ENCODE results near the gene KCTD11.

Gene KCTD11

GRCh38 chr17:7340179-7340578 lies 11.8 kb upstream of the KCTD11 start:
- Histone ChIP-seq H3K27ac (ENCODE audit: insufficient read depth in 1 of 2, low read depth in 1 of 2, low read length in 2 of 2, poor library complexity in 1 of 2, severe bottlenecking in 2 of 2) (no peak overlapping the region), H3K27me3 (replicated peaks in 2 of 5; ENCODE audit: control insufficient read depth in 4 of 5, insufficient read depth in 5 of 5, low read length in 4 of 5) (no peaks in the 10 kb centered on the region), H3K36me3 (ENCODE audit: control insufficient read depth in 4 of 4, insufficient read depth in 4 of 4, low read length in 3 of 4) (peaks cover 5 to 57% (median 42%) of the 10 kb centered on the region in 4 experiments), H3K9me3 (ENCODE audit: control extremely low read depth in 1 of 5, control insufficient read depth in 4 of 5, insufficient read depth in 2 of 5, low read depth in 1 of 5, low read length in 4 of 5) (no peaks in the 10 kb centered on the region), H3K4me3 (ENCODE audit: control insufficient read depth in 1 of 7, extremely low read depth in 1 of 7, insufficient read depth in 4 of 7, low read depth in 2 of 7, low read length in 6 of 7) (no peak overlapping the region), H3K4me1 (ENCODE audit: control extremely low read depth in 1 of 4, control insufficient read depth in 4 of 4, insufficient read depth in 4 of 4, low read length in 3 of 4) (peaks cover 9 to 32% (median 29%) of the 10 kb centered on the region in 4 experiments)
- ChIA-PET CTCF (interaction anchor here (1.2 to 18.5 kb wide), 4 partner anchors 9 to 49 kb away, joined by 3 to 314 read pairs (median 24); partner anchors contain the start of gene NEURL4), POLR2A (no interaction called here)
- no peak for DNase-seq
- WGBS (ENCODE audit: insufficient coverage), result 100% methylated on average over 1 of the region's 2 CpGs

DNA sequence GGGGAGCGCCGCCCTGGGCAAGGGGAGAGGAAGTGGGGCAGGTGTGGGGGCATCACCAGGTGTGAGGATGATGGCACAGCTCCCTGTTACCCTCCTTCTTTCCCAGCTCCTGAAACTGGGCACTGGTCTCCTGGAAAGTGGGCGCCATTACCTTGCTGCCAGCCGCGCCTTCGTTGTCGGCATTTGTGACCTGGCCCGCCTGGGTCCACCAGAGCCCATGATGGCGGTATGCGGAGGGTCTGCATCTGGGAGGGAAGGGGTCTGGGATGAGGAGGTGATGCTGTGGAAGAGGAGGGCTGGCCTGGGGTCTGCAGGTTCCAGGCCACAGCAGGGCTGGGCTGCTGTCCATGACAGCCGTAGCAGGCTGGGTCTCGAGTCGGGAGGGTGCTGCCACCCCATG lies 10.1 kb upstream of the KCTD11 start:
- H3K4me3 ChIP-seq (ENCODE audit: control insufficient read depth in 1 of 7, extremely low read depth in 1 of 7, insufficient read depth in 4 of 7, low read depth in 2 of 7, low read length in 6 of 7), result no peak overlapping the region
- H3K9me3 ChIP-seq (ENCODE audit: control extremely low read depth in 1 of 5, control insufficient read depth in 4 of 5, insufficient read depth in 2 of 5, low read depth in 1 of 5, low read length in 4 of 5), result no peaks in the 10 kb centered on the region
- no peak overlapping the region for H3K27ac ChIP-seq (ENCODE audit: insufficient read depth in 1 of 2, low read depth in 1 of 2, low read length in 2 of 2, poor library complexity in 1 of 2, severe bottlenecking in 2 of 2)
- peaks cover 5 to 16% (median 13%) of the 10 kb centered on the region in 4 experiments for H3K4me1 ChIP-seq (ENCODE audit: control extremely low read depth in 1 of 4, control insufficient read depth in 4 of 4, insufficient read depth in 4 of 4, low read length in 3 of 4)
- no peak for DNase-seq
- ChIA-PET CTCF (interaction anchor here (18.5 kb wide), 1 partner anchor 16 kb away, joined by 314 read pairs; the partner anchor contains the start of gene NEURL4), POLR2A (no interaction called here)
- H3K27me3 ChIP-seq (replicated peaks in 2 of 5; ENCODE audit: control insufficient read depth in 4 of 5, insufficient read depth in 5 of 5, low read length in 4 of 5), result no peaks in the 10 kb centered on the region
- WGBS (ENCODE audit: insufficient coverage), result 100% methylated on average over 5 of the region's 13 CpGs
- H3K36me3 ChIP-seq (ENCODE audit: control insufficient read depth in 4 of 4, insufficient read depth in 4 of 4, low read length in 3 of 4), result peaks cover 11 to 73% (median 51%) of the 10 kb centered on the region in 4 experiments

GRCh38 chr17:7343250-7343649 lies 8.7 kb upstream of the KCTD11 start:
- no peaks in the 10 kb centered on the region for H3K27me3 ChIP-seq (replicated peaks in 2 of 5; ENCODE audit: control insufficient read depth in 4 of 5, insufficient read depth in 5 of 5, low read length in 4 of 5)
- H3K4me3 ChIP-seq (ENCODE audit: control insufficient read depth in 1 of 7, extremely low read depth in 1 of 7, insufficient read depth in 4 of 7, low read depth in 2 of 7, low read length in 6 of 7), result no peak overlapping the region
- ChIA-PET CTCF (interaction anchor here (1.2 to 18.5 kb wide), 4 partner anchors 9 to 83 kb away, joined by 3 to 314 read pairs (median 6); partner anchors contain the start of gene NEURL4), POLR2A (interaction anchor here (0.7 kb wide), 1 partner anchor 498 kb away, joined by 3 read pairs; no protein-coding TSS in a partner anchor)
- peaks cover 14 to 83% (median 61%) of the 10 kb centered on the region in 4 experiments for H3K36me3 ChIP-seq (ENCODE audit: control insufficient read depth in 4 of 4, insufficient read depth in 4 of 4, low read length in 3 of 4)
- WGBS (ENCODE audit: insufficient coverage), result 90% methylated on average over 9 of the region's 15 CpGs
- H3K4me1 ChIP-seq (ENCODE audit: control extremely low read depth in 1 of 4, control insufficient read depth in 4 of 4, insufficient read depth in 4 of 4, low read length in 3 of 4), result peaks cover 0 to 2% (median under 1%) of the 10 kb centered on the region in 4 experiments
- no peak overlapping the region for H3K27ac ChIP-seq (ENCODE audit: insufficient read depth in 1 of 2, low read depth in 1 of 2, low read length in 2 of 2, poor library complexity in 1 of 2, severe bottlenecking in 2 of 2)
- no peaks in the 10 kb centered on the region for H3K9me3 ChIP-seq (ENCODE audit: control extremely low read depth in 1 of 5, control insufficient read depth in 4 of 5, insufficient read depth in 2 of 5, low read depth in 1 of 5, low read length in 4 of 5)
- DNase-seq, result no peak

DNA sequence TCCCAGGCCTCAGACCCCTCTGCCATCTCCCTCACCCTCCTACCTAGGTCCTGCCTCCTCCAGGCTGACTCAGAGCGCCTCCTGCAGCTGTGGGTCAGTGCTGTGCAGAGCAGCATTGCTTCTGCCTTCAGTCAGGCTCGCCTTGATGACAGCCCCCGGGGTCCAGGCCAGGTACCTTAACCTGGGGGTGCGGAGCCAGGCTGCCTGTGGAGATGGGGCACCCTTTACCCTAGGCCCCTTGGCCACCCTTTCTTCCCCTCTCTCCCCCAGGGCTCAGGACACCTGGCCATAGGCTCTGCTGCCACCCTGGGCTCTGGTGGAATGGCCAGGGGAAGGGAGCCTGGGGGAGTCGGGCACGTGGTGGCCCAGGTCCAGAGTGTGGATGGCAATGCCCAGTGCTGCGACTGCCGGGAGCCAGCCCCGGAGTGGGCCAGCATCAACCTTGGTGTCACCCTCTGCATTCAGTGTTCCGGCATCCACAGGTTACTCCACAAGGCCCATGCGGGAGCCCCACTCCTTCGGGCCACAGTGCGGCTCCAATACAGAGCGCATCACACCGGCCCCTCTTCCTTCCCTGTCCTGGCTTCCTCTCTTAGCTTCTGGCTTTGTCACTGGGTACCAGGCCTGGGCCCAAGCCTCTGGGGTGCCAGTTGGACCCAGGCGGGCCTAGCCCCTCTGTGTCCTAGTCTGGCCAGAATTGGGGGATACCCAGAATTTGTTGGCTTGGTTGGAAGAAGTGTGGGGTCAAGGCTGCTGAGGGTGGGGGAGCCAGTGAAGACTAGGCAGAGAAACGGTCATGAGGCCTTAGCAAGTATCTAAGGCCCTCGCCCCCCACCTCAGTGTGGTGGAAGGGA lies 5.0 kb upstream of the KCTD11 start:
- Histone ChIP-seq H3K4me3 (ENCODE audit: control insufficient read depth in 1 of 7, extremely low read depth in 1 of 7, insufficient read depth in 4 of 7, low read depth in 2 of 7, low read length in 6 of 7) (no peak overlapping the region), H3K9me3 (ENCODE audit: control extremely low read depth in 1 of 5, control insufficient read depth in 4 of 5, insufficient read depth in 2 of 5, low read depth in 1 of 5, low read length in 4 of 5) (no peaks in the 10 kb centered on the region), H3K4me1 (ENCODE audit: control extremely low read depth in 1 of 4, control insufficient read depth in 4 of 4, insufficient read depth in 4 of 4, low read length in 3 of 4) (peaks cover 0 to 21% (median 9%) of the 10 kb centered on the region in 4 experiments), H3K36me3 (ENCODE audit: control insufficient read depth in 4 of 4, insufficient read depth in 4 of 4, low read length in 3 of 4) (peaks cover 16 to 83% (median 53%) of the 10 kb centered on the region in 4 experiments), H3K27me3 (replicated peaks in 2 of 5; ENCODE audit: control insufficient read depth in 4 of 5, insufficient read depth in 5 of 5, low read length in 4 of 5) (no peaks in the 10 kb centered on the region), H3K27ac (ENCODE audit: insufficient read depth in 1 of 2, low read depth in 1 of 2, low read length in 2 of 2, poor library complexity in 1 of 2, severe bottlenecking in 2 of 2) (no peak overlapping the region)
- WGBS (ENCODE audit: insufficient coverage), result 91% methylated on average over 17 of the region's 18 CpGs
- DNase-seq, result no peak
- POLR2A ChIA-PET, result no interaction called here
- CTCF ChIA-PET, result interaction anchor here (1.5 to 18.5 kb wide), 7 partner anchors 10 to 50 kb away, joined by 3 to 314 read pairs (median 16); partner anchors contain the start of genes ACAP1 and NEURL4

DNA sequence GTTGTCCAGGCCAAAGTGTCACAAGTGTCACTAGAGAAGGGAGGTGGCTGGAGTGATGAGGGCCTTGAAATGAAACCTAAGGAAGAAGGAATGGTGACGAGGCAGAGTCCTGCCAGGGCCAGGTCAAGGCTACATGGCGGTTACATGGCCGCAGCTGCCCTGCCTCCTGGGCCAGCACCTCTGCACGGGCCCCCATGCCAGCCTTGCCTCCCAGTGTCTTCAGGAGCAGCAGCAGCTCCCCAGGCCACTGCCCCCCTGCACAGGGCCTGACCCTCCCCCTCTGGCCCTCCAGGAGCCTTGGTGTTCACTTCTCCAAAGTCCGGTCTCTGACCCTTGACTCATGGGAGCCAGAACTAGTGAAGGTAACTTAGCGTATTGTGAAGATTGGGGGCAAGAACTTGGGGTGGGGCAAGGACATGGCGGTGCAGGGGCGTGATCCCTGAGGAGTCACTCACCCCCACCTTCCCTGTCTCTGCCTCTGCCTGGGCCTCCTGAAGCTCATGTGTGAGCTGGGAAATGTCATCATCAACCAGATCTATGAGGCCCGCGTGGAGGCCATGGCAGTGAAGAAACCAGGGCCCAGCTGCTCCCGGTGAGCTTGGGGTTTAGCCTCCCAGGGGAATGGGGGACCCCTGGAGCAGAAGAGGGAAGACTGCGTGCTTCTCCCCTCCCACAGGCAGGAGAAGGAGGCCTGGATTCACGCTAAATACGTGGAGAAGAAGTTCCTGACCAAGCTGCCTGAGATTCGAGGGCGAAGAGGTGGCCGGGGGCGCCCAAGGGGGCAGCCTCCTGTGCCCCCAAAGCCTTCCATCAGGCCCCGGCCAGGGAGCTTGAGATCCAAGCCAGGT lies 4.1 kb upstream of the KCTD11 start:
- Histone ChIP-seq H3K4me1 (ENCODE audit: control extremely low read depth in 1 of 4, control insufficient read depth in 4 of 4, insufficient read depth in 4 of 4, low read length in 3 of 4) (peaks cover 0 to 29% (median 13%) of the 10 kb centered on the region in 4 experiments), H3K36me3 (ENCODE audit: control insufficient read depth in 4 of 4, insufficient read depth in 4 of 4, low read length in 3 of 4) (peaks cover 13 to 83% (median 49%) of the 10 kb centered on the region in 4 experiments), H3K27ac (ENCODE audit: insufficient read depth in 1 of 2, low read depth in 1 of 2, low read length in 2 of 2, poor library complexity in 1 of 2, severe bottlenecking in 2 of 2) (no peak overlapping the region), H3K4me3 (ENCODE audit: control insufficient read depth in 1 of 7, extremely low read depth in 1 of 7, insufficient read depth in 4 of 7, low read depth in 2 of 7, low read length in 6 of 7) (no peak overlapping the region), H3K27me3 (replicated peaks in 2 of 5; ENCODE audit: control insufficient read depth in 4 of 5, insufficient read depth in 5 of 5, low read length in 4 of 5) (no peaks in the 10 kb centered on the region), H3K9me3 (ENCODE audit: control extremely low read depth in 1 of 5, control insufficient read depth in 4 of 5, insufficient read depth in 2 of 5, low read depth in 1 of 5, low read length in 4 of 5) (no peaks in the 10 kb centered on the region)
- ChIA-PET CTCF (interaction anchor here (1.1 to 18.5 kb wide), 7 partner anchors 11 to 302 kb away, joined by 3 to 314 read pairs (median 5); partner anchors contain the start of genes ACADVL, ACAP1, DLG4 and NEURL4), POLR2A (no interaction called here)
- 96% methylated on average over 12 of the region's 19 CpGs for WGBS (ENCODE audit: insufficient coverage)
- DNase-seq, result no peak

DNA sequence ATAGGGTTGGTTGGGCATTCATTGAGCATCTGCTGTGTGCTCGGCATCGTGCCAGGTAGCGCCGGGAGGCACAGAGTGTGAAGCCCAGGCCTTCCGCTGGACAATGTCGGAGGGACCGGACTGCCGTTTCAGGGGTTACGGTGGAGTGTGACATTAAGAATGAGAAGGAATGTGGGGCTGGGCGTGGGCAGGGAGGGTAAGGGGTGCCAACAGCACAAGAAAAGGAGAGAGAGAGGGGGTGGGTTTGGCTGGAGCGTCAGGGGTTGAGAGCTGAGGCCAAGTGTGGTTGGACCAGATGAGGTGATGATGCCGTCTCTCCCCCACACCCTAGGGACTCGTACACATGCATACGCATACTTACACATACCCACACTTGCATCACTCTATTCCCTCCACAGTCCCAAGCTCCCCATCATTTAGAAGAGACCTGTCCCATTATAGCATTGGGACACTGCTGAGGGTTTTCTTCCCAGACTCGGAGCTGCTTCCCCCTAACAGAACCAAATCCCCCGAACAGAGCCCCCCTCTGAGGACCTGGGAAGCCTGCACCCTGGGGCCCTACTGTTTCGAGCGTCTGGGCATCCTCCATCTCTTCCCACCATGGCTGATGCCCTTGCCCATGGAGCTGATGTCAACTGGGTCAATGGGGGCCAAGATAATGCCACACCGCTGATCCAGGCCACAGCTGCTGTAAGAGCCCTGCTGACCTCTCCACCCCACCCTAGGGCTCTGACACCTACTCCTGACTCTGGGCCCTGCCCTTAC lies 3.3 kb upstream of the KCTD11 start:
- Histone ChIP-seq H3K36me3 (ENCODE audit: control insufficient read depth in 4 of 4, insufficient read depth in 4 of 4, low read length in 3 of 4) (peaks cover 13 to 79% (median 41%) of the 10 kb centered on the region in 4 experiments), H3K27me3 (replicated peaks in 2 of 5; ENCODE audit: control insufficient read depth in 4 of 5, insufficient read depth in 5 of 5, low read length in 4 of 5) (no peaks in the 10 kb centered on the region), H3K4me3 (ENCODE audit: control insufficient read depth in 1 of 7, extremely low read depth in 1 of 7, insufficient read depth in 4 of 7, low read depth in 2 of 7, low read length in 6 of 7) (no peak overlapping the region), H3K9me3 (ENCODE audit: control extremely low read depth in 1 of 5, control insufficient read depth in 4 of 5, insufficient read depth in 2 of 5, low read depth in 1 of 5, low read length in 4 of 5) (no peaks in the 10 kb centered on the region), H3K27ac (ENCODE audit: insufficient read depth in 1 of 2, low read depth in 1 of 2, low read length in 2 of 2, poor library complexity in 1 of 2, severe bottlenecking in 2 of 2) (no peak overlapping the region), H3K4me1 (ENCODE audit: control extremely low read depth in 1 of 4, control insufficient read depth in 4 of 4, insufficient read depth in 4 of 4, low read length in 3 of 4) (peaks cover 0 to 31% (median 14%) of the 10 kb centered on the region in 4 experiments)
- no peak for DNase-seq
- WGBS (ENCODE audit: insufficient coverage), result 91% methylated on average over 15 of the region's 19 CpGs
- CTCF ChIA-PET, result interaction anchor here (0.5 to 18.5 kb wide), 10 partner anchors 12 to 438 kb away, joined by 3 to 314 read pairs (median 4); partner anchors contain the start of genes ACADVL, ACAP1, DLG4 and NEURL4
- POLR2A ChIA-PET, result no interaction called here

Measured in common myeloid progenitor, CD34-positive (primary cell).